WI38 (cell line): Measurements from ENCODE around the gene N4BP2.

Experiments
- H3K4me3 ChIP-seq: 2 replicates; pipeline ENCODE4 v1.5.1; 2011; ENCODE audit warnings: low read depth, mild to moderate bottlenecking, control low read depth, low read length
- TF ChIP-seq, protein P1 (sequence below): IDR thresholded peaks from 2 replicates; pipeline ENCODE4 v1.5.1; 2012; ENCODE audit warnings: low read depth, mild to moderate bottlenecking, control low read depth, low read length

The N4BP2 gene

DNA sequence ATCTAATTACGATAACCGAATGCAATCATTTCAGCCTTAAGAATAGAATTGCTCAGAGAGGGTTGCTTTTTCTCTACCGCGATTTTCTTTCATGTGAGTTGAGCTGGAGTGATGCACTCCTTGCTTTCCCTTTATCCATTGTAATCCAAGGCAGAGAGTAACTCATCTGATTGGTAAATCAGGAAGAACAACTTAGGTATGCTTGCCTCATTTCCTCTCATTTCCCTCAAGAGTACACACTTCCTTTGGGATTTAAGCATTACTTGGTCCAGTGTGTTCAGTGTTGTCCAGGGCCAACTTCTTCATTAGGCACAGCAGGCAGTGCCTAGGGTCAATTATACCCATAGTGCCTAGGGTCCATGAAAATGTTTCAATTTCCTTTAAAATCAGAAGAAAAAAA is 15.7 kb upstream of the N4BP2 start:
- H3K4me3 ChIP-seq = no peak overlapping the region
- TF ChIP-seq, protein P1, sequence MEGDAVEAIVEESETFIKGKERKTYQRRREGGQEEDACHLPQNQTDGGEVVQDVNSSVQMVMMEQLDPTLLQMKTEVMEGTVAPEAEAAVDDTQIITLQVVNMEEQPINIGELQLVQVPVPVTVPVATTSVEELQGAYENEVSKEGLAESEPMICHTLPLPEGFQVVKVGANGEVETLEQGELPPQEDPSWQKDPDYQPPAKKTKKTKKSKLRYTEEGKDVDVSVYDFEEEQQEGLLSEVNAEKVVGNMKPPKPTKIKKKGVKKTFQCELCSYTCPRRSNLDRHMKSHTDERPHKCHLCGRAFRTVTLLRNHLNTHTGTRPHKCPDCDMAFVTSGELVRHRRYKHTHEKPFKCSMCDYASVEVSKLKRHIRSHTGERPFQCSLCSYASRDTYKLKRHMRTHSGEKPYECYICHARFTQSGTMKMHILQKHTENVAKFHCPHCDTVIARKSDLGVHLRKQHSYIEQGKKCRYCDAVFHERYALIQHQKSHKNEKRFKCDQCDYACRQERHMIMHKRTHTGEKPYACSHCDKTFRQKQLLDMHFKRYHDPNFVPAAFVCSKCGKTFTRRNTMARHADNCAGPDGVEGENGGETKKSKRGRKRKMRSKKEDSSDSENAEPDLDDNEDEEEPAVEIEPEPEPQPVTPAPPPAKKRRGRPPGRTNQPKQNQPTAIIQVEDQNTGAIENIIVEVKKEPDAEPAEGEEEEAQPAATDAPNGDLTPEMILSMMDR = no peak

DNA sequence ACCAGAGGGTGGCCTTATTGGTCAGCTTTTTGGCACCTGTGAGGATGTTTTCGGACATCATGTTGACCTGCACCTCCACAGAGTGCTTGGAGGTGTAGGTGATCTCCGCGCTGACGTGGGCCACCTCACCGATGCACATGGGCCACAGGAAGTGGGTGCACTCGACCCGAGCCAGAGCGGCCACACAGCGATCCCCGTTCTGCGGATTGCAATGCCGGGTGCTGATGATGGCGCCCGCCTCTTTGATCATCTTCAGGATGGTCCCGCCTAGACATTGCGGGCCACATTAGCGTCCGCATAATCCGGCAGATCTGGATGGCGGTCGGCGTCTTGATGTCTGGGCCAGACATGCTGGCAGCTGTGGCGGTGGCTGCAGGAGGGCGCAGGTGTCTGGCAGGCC is 12.9 kb upstream of the N4BP2 start:
- no peak overlapping the region for H3K4me3 ChIP-seq
- TF ChIP-seq, protein P1 = no peak

DNA sequence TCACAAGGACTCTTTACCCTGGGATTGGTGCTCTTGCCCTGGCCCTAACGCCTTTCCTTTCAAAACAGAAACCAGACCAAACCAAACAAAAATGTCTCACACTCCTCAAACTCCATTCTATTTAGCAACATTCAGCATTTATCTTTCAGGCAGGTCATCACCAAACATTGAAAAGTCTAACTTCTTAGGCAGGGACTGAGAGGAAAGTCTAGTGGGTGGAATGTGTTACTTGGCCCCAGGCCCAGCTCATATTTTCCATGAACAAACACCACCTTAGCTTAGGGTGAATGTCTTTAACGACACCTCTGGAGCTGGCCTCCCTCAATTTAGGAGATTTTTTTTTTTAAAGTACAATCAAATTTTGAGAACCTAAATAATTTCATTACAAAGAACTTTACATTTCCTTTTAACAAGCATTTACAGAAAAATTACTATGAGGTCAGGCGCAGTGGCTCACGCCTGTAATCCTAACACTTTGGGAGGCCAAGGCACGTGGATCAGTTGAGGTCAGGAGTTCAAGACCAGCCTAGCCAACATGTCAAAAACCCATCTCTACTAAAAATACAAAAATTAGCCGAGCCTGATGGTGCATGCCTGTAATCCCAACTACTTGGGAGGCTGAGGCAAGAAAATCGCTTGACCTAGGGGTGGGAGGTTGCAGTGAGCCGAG is 10.2 kb upstream of the N4BP2 start:
- TF ChIP-seq, protein P1 = no peak
- no peak overlapping the region for H3K4me3 ChIP-seq

DNA sequence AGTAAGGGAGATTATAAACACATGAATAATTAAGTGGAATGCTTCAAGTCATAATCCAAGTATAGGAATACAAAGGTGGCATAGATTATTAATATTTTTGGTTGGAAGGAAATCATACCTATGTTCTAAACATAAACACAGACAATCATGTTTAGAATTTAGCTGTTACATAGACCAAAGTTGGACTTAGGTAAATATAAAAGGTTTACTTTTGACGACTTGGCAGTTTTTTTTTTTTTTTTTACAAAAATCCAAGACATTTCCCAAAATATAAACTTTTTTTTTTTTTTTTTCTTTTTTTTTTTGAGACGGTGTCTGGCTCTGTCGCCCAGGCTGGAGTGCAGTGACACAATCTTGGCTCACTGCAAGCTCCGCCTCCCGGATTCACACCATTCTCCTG is 3.5 kb upstream of the N4BP2 start:
- TF ChIP-seq, protein P1 = no peak

DNA sequence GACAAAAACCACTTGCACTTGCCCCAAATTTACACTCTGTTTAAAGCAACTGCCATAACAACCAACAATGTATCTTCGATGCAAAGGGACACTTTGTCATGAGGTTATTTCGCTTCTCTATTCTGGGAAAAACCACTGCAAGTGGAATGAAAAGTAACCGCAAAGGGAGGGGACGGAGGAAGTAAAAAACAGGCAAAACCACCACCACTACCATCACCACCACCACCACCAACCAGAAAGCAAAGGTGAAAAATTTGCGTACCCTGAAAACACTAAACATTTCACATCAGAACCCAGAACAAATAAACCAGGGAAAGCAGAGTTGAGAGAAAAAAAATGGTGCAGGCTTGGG is 1.2 kb upstream of the N4BP2 start:
- TF ChIP-seq, protein P1 = no peak
- peak overlapping the region; percentile 77 for H3K4me3 ChIP-seq

More for the DNA sequence above, 3.5 kb upstream of the N4BP2 start:
- H3K4me3 ChIP-seq = no peak overlapping the region

DNA sequence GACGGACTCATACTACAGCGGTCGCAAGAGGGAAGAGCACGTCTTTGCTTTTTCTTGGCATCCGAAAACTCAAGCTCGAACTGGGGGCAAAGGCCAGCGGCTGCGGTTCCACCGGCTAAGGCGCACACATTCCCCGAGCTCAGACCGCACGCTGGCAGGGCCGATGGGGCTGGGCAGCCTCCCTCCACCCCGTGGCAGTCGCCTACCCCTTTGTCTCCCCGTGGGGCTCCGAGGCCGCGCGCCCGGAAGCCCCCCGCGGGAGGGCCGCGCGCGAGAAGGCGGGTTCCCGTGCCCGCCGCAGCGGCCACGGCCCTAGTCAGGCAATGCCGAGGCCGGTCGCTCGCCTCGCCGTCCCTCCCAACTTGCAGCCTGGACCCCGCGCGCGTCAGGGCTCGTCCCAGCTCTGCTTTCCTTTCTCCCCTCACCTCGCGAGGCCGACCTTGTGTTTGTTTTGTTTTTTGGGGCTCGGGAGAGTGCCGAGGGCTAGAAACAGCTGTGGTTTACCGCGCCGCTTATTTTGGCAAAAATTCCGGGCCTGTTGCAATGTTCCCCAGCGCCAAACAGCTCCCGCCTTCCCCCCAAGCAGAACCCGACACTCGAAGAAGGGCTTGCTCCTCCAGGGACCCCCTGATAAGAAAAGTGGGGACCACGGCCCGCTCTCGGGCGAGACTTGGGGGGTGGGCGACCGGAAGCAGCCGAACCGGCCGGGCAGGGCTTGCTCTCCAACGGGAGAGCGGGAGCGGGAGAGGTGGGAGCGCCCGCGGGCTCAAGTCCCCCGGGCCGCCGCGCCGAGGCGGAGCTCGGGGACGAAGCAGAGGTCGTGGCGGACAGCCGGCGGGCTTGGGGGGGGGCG is 561 bp upstream of the N4BP2 start:
- TF ChIP-seq, protein P1 = no peak
- H3K4me3 ChIP-seq = peak overlapping the region; percentile 77

DNA sequence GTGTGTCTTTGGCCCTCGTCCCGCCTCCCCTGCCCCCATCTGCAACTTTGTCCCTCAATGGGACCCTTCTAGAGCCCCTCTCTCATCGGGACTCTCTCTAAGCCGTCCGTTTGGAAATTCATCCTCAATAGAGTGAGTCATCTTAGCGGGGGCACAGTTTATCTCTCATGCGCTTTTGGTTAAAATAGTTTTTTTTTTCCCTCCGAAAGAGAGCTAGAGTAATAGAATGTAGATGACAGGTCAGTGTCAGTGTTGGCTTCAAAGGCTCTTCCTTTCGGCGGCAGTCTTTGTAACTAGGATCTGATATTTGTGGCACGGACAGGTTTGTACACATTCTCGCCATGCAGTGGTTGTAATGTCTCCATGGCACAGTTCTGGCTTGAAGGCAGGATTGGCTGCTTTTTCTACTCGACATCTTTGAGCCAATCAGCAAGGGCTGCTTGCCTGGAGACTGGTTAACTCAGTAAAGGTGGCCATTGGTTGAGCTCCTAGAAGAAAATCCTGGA is 989 bp downstream of the N4BP2 start:
- peak overlapping the region; percentile 77 for H3K4me3 ChIP-seq
- TF ChIP-seq, protein P1 = no peak
